Neuron (in vitro differentiated cells): Measurements from ENCODE around the gene BLOC1S6.
"Not testable (repeated sequence)": the region's sequence is repeated elsewhere in the genome, so short reads cannot be mapped to it uniquely, and the experiment has no call there.

Experiments used
- H2AFZ ChIP-seq: one replicate; pipeline ENCODE4 v1.6.1; 2013; ENCODE audit warnings: low read depth, mild to moderate bottlenecking, inconsistent platforms, low read length, moderate library complexity
- H3K27me3 ChIP-seq: one replicate; pipeline ENCODE4 v1.6.1; 2013; ENCODE audit warnings: low read length; ENCODE audit not compliant: insufficient read depth
- H3K36me3 ChIP-seq: one replicate; pipeline ENCODE4 v1.6.1; 2013; ENCODE audit warnings: low read length; ENCODE audit not compliant: insufficient read depth
- H3K4me1 ChIP-seq: one replicate; pipeline ENCODE4 v1.6.1; 2013; ENCODE audit warnings: low read length; ENCODE audit not compliant: insufficient read depth
- H3K4me3 ChIP-seq: 2 replicates; pipeline ENCODE4 v1.5.1; 2013; ENCODE audit warnings: mild to moderate bottlenecking, low read length, moderate library complexity
- H3K9me3 ChIP-seq: one replicate; pipeline ENCODE4 v1.6.1; 2013; ENCODE audit warnings: low read length

BLOC1S6 gene

DNA sequence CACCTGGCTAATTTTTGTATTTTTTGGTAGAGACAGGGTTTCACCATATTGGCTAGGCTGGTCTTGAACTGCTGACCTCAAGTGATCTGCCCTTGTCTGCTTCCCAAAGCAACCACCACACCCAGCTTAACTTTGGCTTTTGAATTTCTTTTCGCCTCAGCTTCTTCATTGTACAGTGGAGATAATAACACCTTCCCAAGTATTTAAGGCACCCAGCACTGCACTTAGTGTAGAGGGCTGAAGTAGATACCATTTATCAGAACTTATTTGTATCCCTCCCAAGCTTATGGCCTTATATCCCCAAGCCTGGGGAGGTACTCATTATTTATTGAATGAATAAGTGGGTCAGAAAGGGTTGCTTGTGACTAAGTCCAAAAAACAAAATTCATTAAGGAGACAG lies 50.0 kb downstream of the BLOC1S6 start:
- Histone ChIP-seq H3K27me3 (peaks cover 29% of the 10 kb centered on the region), H3K4me3 (no peak overlapping the region)

DNA sequence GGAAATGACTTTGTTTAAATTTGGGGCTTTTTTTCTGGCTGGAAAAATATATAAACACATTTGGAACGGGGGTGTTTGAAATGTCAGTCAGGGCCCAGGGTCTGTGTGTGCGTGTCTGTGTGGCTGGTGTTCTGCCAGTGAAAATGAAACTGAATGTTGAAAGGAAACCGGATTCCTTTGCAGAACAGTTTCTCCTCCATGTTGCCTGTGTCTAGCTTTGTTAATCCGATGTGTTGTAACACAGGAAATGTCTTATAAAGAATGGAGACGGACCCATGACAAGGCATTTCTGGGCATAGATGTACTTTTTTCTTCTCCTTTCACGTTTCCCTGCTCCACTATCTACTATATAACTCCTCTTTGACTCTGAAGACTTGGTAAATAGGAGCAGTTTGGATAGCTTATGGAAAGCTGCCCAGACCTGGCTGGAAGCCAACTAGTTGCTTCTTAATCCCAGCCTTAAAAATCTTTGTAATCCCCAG lies 50.4 kb downstream of the BLOC1S6 start:
- no peaks in the 10 kb centered on the region for H3K36me3 ChIP-seq
- no peaks in the 10 kb centered on the region for H3K9me3 ChIP-seq
- no peak overlapping the region for H2AFZ ChIP-seq
- H3K4me1 ChIP-seq = peaks cover 9% of the 10 kb centered on the region
- no peak overlapping the region for H3K4me3 ChIP-seq
- peaks cover 31% of the 10 kb centered on the region for H3K27me3 ChIP-seq

More for the DNA sequence above, 50.0 kb downstream of the BLOC1S6 start:
- H2AFZ ChIP-seq = no peak overlapping the region
- no peaks in the 10 kb centered on the region for H3K9me3 ChIP-seq
- peaks cover 9% of the 10 kb centered on the region for H3K4me1 ChIP-seq
- no peaks in the 10 kb centered on the region for H3K36me3 ChIP-seq

DNA sequence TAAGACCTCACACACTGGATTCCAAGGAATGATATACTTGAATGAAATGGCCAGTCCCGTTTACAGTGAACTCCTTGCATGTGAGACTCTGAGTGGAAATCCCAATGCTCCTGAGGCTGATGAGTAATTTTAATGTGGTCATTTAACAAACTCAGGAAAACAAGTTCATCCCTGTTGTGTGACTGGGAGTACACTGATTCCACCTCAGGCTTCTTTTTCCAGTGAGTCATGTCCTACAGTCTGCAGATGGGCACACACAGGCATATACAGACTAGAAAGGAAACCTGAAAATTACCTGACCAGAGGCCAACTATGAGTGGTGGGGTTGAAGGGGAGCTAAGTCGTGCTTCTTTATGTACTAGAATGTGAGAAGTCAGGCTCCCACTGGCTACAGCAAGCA lies 53.4 kb downstream of the BLOC1S6 start:
- Histone ChIP-seq H3K4me1 (no peaks in the 10 kb centered on the region), H3K27me3 (peaks cover 18% of the 10 kb centered on the region)

DNA sequence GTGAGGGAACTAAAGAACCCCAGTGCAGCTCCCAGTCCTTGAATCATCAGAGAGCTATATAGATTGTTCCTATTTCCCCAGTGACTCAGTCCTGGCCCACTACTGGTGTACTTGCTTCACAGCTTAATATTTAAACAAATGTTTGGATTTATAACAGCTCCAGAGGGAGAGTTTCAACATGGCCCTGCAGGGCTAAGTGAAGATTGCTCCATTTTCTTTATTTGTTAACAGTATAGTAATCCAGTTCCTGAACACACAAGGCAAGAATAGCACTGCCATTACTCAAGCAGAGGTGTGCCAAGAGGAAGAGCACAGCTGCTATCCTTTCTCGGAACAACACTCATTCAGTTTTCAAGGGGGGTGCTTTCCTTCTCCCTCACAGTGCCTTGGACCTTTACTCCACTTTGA lies 54.2 kb downstream of the BLOC1S6 start:
- H3K27me3 ChIP-seq = peaks cover 13% of the 10 kb centered on the region
- H3K9me3 ChIP-seq = no peaks in the 10 kb centered on the region
- H3K4me3 ChIP-seq = no peak overlapping the region
- H3K4me1 ChIP-seq = no peaks in the 10 kb centered on the region
- H3K36me3 ChIP-seq = no peaks in the 10 kb centered on the region
- no peak overlapping the region for H2AFZ ChIP-seq

More for the DNA sequence above, 53.4 kb downstream of the BLOC1S6 start:
- Histone ChIP-seq H2AFZ (no peak overlapping the region), H3K36me3 (no peaks in the 10 kb centered on the region), H3K4me3 (no peak overlapping the region), H3K9me3 (no peaks in the 10 kb centered on the region)

DNA sequence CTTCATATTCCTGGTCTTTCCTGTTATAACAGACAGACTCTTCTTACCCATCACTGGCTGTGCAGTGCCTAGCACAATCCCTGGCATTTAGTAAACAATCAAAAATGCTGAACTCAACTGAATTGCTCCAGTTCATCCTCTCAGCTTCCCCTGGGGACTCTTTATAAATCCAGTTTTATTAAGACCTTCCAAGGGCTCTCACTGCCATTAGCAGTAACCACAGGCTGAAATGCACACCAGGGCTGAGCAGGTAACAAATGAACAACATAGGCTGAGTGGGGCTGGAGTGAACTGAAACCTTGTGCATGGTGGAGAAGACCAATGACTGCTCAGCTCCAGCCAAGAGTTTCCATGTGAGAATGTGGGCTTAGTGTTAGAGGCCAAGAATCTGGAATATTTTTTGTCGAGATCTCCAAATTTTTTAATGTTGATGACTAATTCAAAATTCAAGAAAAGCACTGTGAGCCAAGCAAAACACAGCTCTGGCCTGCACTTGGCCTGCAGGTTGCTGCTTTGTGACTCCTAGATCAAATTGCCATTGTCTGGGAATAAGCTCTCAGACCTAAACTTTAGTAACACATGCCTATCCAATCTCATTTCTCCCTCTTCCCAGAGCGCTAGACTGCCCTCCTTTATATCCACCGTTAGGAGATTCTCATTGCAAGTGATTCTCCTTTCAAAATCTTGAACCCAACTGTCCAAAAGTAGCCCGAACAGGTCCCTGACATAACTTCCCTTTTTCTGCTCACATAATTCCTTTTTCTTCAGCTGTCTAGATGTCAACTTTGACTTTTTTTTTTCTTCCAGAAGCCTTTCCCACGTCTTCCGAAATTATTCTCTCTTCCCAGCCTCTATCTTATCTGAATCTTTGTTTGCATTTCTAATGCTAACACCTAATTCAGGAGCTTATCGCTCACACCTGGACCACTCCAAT lies 55.1 kb downstream of the BLOC1S6 start:
- Histone ChIP-seq H2AFZ (no peak overlapping the region), H3K36me3 (no peaks in the 10 kb centered on the region), H3K4me3 (no peak overlapping the region), H3K9me3 (no peaks in the 10 kb centered on the region), H3K4me1 (no peaks in the 10 kb centered on the region), H3K27me3 (peaks cover 8% of the 10 kb centered on the region)

DNA sequence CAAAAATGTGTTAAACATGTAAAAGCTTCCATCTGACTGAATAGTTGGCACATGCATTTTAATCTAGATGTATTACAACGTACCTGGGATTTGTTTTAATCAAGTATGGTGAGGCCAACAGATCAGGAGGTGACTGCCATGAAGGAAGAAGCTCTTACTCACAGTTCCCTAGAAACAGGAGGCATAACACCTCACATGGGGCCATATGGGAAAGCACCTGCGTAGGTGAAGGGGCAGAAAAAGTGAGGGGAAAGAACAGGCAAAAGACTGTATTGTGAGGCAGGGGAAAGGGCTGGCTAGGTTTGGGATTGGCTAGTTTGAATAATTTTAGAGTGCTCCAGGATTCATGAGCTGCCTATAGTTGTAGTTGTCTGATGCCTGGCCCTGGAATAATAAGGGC lies 57.3 kb downstream of the BLOC1S6 start:
- H2AFZ ChIP-seq = no peak overlapping the region
- H3K27me3 ChIP-seq = peaks cover 5% of the 10 kb centered on the region

DNA sequence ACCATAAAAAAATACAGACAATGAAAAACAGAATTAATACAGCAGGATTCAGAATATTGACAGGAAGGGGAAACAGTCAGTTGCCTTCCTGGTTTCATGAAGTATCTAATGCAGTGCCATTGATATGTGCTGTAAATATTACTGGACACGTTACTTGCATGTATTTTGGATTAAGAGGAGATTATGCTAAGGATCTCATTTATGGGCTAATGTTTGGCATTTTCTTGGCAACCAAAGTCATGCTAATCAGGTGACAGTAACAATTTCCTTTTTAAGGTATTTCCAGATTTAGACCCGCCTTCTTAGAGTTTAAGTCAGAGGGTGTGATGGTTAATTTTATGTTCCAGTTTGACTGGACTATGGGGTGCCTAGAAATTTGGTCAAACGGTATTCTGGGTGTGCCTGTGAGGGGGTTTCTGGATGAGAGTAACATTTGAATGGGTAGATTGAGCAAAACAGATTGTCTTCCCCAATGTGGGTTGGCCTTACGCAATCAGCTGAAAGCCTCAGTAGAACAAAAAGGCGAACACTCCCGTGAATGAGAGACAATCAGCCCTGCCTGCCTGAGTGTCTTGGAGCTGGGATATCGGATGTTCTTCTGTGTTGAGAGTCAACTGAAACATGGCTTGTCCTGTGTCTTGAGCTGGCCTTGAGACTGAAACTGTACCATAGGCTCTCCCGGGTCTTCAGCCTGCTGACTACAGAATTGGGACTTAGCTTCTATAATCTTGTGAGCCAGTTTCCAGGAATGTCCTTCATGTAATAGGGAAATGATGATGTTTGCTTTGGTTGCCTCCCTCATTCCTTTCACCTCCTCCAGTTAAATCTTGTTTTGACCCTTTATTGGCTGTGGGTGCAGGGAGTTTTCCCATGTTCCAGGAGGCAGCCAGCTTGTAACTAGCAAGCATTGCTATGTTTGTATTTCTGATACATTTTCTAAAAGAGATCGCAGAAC lies 58.1 kb downstream of the BLOC1S6 start:
- H3K9me3 ChIP-seq = no peaks in the 10 kb centered on the region
- no peaks in the 10 kb centered on the region for H3K4me1 ChIP-seq
- no peak overlapping the region for H3K4me3 ChIP-seq
- H3K36me3 ChIP-seq = no peaks in the 10 kb centered on the region
- no peak overlapping the region for H2AFZ ChIP-seq
- H3K27me3 ChIP-seq = peaks cover 5% of the 10 kb centered on the region

More for the DNA sequence above, 57.3 kb downstream of the BLOC1S6 start:
- no peaks in the 10 kb centered on the region for H3K9me3 ChIP-seq
- no peaks in the 10 kb centered on the region for H3K36me3 ChIP-seq
- no peak overlapping the region for H3K4me3 ChIP-seq
- H3K4me1 ChIP-seq = no peaks in the 10 kb centered on the region

DNA sequence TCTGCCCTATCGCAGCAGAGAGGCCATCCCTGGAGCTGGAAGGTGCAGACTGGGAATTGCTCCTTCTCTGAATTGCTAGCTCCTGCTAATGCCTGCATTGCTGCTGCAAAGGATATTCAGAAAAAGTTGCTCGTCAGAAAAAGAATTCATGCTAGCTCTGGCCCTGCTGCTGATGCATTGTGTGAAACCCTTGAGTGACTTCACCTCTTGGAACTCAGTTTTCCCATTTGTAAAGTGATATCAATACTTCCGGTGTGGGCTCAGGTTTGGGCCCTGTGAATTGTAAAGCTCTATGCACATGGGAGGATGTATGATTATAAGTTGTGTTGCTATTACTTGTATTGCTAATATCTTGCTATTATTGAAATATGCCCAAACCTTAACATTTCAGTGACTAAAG lies 59.0 kb downstream of the BLOC1S6 start:
- Histone ChIP-seq H3K36me3 (no peaks in the 10 kb centered on the region), H3K4me3 (no peak overlapping the region), H3K9me3 (no peaks in the 10 kb centered on the region), H3K4me1 (no peaks in the 10 kb centered on the region), H3K27me3 (peaks cover 5% of the 10 kb centered on the region), H2AFZ (no peak overlapping the region)

DNA sequence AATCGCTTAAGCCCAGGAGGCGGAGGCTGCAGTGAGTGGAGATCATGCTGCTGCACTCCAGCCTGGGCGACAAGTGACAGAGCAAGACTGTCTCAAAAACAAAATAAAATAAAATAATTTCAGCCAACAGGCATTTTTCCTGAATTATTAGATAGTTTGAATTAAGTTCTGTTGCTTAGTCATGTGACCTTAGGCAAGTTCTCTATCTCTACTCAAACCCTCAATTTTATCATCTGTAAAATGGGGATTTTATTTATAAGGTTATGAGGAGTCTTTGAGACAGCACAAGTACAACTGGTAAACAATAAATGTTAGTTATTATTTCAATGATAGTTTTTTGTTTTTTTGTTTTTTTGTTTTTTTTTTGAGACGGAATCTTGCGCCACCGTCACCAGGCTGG lies 60.6 kb downstream of the BLOC1S6 start:
- Histone ChIP-seq H3K27me3 (no peaks in the 10 kb centered on the region), H3K4me1 (no peaks in the 10 kb centered on the region), H3K9me3 (no peaks in the 10 kb centered on the region), H2AFZ (no peak overlapping the region), H3K36me3 (no peaks in the 10 kb centered on the region), H3K4me3 (no peak overlapping the region)

DNA sequence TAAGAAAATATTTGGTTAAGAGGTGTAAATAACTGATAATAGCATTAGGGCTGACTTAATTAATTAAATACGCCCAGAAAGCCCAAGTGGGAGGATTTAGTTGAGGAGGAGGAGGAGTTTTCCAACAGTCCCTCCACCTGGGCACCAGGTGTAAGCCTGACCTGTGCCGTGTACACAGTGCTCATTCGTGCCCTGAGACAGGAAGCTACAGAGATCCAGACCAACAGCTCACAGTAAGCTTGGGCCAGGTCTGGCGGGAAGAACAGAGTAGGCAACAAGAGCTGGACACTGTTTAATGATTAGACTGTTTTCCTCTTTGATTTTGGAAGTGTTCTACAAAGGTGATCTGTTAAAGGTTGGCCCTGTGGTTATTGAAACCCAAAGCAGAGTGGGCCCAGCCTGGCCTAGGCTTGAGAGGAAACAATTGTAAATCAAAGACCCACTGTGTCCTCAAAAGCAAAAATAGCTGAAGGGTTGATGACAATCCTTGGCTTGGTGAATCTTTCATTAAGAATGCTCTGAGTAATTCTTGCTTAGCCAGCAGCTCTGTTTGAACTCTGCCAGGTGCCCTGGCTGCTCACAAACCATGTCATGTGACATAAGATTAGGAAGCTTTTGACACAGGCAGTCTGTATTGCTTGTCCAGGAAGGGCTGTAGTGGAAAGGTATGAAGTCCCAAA lies 61.5 kb downstream of the BLOC1S6 start:
- Histone ChIP-seq H3K9me3 (no peaks in the 10 kb centered on the region), H3K27me3 (no peaks in the 10 kb centered on the region), H3K4me3 (no peak overlapping the region), H3K4me1 (no peaks in the 10 kb centered on the region), H3K36me3 (no peaks in the 10 kb centered on the region), H2AFZ (no peak overlapping the region)

DNA sequence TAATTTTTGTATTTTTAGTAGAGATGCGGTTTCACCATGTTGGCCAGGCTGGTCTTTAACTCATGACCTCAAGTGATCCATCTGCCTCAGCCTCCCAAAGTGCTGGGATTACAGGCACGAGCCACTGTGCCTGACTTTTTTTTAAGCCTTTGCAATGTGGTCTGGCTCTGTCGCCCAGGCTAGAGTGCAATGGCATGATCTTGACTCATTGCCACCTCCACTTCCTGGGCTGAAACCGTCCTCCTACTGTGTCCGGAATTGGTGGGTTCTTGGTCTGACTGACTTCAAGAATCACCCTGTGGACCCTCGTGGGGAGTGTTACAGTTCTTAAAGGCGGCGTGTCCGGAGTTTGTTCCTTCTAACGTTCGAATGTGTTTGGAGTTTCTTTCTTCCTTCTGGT lies 62.8 kb downstream of the BLOC1S6 start:
- not testable (repeated sequence) for H2AFZ ChIP-seq, H3K4me3 ChIP-seq, H3K27me3 ChIP-seq, H3K9me3 ChIP-seq, H3K36me3 ChIP-seq, H3K4me1 ChIP-seq

DNA sequence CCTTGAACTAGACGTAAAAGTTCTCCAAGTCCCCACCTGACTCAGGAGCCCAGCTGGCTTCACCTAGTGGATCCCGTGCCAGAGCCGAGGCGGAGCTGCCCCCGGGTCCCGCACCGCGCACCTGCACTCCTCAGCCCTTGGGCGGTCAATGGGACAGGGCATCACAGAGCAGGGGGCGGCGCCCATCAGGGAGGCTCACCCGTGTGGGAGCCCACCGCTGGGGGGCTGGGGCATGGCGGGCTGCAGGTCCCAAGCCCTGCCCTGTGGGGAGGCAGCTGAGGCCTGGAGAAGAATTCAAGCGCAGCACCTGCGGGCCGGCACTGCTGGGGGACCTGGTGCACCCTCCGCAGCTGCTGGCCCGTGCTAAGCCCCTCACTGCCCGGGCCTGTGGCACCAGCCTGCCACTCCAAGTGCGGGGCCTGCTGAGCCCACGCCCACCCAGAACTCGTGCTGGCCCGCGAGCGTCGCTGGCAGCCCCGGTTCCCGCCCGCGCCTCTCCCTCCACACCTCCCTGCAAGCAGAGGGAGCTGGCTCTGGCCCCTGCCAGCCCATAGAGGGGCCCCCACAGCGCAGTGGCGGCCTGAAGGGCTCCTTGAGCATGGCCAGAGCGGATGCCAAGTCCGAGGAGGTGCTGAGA lies 63.8 kb downstream of the BLOC1S6 start:
- Histone ChIP-seq H3K36me3 (no peaks in the 10 kb centered on the region), H3K27me3 (no peaks in the 10 kb centered on the region), H3K4me1 (no peaks in the 10 kb centered on the region), H3K9me3 (no peaks in the 10 kb centered on the region), H2AFZ (no peak overlapping the region), H3K4me3 (no peak overlapping the region)
